HG03432 (cell line): ENCODE results near the gene CD28.
"Not testable (repeated sequence)": the region's sequence is repeated elsewhere in the genome, so short reads cannot be mapped to it uniquely, and the experiment has no call there.

Experiments used
- ATAC-seq: cut with Tn5 transposase; IDR thresholded peaks from one replicate; pipeline ENCODE4 v1.9.1; 2021; ENCODE audit warnings: mild to moderate bottlenecking, moderate library complexity; ENCODE audit not compliant: unreplicated experiment

Gene CD28

DNA sequence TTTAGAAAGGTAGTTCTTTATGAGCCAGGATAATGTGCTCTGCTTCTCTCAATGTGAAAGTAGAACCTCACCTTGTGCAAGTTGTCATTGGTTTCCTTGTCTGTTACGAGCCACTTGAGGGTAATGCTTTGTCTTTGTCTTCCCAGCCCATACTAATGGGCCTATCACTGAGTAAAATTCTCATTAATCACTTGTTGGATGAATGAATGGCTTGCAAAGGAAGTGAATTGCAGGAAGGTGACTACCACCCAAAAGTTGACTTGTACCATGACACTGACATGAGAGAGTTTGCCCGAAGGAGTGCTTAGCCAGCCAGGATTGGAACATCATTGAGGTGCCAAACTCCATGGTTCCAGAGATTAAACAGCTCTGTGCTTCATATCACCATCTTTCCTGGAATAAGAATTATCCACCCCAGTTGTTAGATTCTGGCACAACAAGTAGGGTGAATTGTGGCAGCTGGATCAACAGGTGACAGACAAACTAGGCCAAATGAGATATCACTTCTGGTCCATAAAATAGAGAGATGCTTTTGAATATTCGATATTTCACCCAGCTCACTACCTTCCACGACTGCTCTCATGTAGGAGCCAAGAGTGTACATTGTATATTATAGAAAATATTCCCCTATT is 20.5 kb upstream of the CD28 start:
- no peak for ATAC-seq

GRCh38 chr2:203687165-203687564 is 19.3 kb upstream of the CD28 start:
- ATAC-seq: no peak

GRCh38 chr2:203688798-203689197 is 17.6 kb upstream of the CD28 start:
- ATAC-seq: peak; percentile 75

- peak; percentile 73 for ATAC-seq
Observed at GRCh38 chr2:203689426-203690116, 16.9 kb upstream of the CD28 start.

- peak; percentile 31 for ATAC-seq
Observed at GRCh38 chr2:203690117-203690431, 16.4 kb upstream of the CD28 start.

DNA sequence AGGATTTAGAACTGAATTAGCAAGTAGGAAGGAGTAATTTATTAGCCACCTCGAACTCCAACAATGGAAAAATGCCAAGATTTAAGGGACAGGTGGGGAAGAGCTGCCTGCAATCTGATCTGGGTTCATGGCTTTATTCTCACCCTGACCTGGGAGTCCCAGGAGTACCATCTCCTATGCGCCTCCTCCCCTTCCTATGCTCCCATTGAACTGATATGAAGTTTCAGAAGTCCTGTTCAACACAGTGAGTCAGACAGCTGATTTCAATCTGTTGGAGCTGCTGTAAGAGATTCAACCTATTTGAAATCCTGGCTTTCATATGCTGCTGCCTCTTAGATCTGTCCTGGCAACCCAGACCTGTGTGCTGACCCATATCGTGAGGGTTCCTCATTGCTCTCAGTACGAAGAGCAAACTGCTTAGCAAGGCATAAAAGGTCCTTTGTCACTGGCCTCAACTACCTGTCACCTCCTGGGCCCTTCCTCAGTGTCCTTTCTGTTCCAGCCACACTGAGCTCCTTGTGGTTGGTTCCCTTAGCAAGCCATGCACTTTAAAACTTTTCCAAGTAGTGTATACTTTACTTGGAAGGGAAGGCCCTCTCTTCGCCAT is 15.9 kb upstream of the CD28 start:
- ATAC-seq: no peak

DNA sequence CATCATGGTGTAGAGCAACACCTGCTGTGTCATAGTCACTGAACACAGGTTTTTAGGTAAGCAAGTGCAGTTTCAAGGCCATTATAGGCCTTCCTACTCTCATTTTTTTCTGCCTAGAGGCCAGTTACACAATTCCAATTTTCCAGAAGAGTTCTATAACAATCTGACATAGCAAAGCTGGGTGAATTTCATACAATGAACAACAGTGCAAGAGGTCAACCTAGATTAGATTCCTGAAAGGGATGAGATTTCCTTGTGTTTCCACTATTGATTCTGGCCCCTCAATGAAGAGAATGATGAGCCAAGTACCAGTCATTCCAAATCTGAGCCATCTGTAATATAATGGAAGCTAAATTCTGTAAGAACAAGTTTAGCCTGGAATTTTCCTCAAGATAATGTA is 15.3 kb upstream of the CD28 start:
- ATAC-seq: no peak

- ATAC-seq: no peak
Observed at GRCh38 chr2:203692031-203692710, 14.3 kb upstream of the CD28 start.

GRCh38 chr2:203693242-203693879 is 13.1 kb upstream of the CD28 start:
- no peak for ATAC-seq

- ATAC-seq: no peak
Observed at GRCh38 chr2:203694191-203694590, 12.2 kb upstream of the CD28 start.

DNA sequence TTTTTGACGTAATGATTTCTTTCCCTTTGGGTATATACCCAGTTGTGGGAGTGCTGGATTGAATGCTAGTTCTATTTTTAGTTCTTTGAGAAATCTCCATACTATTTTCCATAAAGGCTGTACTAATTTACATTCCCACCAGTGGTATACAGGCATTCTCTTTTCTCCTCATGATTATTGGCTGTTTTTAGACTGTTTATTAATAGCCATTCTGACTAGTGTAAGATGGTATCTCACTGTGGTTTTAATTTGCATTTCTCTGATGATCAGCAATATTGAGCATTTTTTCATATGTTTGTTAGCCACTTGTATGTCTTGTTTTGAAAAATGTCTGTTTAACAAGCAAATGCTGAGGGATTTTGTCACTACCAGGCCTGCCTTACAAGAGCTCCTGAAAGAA is 9.2 kb upstream of the CD28 start:
- ATAC-seq: no peak

- ATAC-seq: not testable (repeated sequence)
Observed at GRCh38 chr2:203697763-203698162, 8.7 kb upstream of the CD28 start.

DNA sequence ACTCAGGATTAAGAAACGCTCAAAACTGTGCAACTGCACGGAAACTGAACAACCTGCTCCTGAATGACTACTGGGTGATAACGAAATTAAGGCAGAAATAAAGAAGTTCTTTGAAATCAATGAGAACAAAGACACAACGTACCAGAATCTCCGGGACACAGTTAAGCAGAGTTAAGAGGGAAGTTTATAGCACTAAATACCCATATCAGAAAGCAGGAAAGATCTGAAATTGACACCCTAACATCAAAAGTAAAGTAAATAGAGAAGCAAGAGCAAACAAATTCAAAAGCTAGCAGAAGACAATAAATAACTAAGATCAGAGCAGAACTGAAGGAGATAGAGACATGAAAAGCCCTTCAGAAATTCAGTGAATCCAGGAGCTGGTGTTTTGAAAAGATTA is 8.0 kb upstream of the CD28 start:
- ATAC-seq: not testable (repeated sequence)

- no peak for ATAC-seq
Observed at GRCh38 chr2:203704430-203704829, 2.0 kb upstream of the CD28 start.

DNA sequence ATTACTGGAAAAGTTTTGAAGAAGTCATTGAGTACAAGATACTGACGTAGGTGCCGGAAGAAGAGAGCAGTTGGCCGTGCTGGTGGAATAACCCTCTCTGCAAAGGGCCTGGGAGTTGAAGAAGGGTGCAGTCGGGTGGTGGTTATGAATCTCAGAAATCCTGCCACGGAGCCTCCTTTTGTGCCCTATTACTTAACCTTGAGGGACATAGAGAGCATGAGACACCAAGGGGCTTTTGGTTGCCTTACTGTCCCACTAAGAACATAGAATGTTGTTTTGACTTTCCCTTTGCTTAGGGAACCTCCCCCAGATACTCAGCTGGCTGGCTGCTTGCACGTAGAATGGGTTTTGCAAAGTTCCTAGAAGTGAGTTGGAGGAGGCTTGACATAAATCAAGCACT is 1.3 kb upstream of the CD28 start:
- no peak for ATAC-seq

GRCh38 chr2:203707530-203707929 is 1.1 kb downstream of the CD28 start:
- no peak for ATAC-seq

DNA sequence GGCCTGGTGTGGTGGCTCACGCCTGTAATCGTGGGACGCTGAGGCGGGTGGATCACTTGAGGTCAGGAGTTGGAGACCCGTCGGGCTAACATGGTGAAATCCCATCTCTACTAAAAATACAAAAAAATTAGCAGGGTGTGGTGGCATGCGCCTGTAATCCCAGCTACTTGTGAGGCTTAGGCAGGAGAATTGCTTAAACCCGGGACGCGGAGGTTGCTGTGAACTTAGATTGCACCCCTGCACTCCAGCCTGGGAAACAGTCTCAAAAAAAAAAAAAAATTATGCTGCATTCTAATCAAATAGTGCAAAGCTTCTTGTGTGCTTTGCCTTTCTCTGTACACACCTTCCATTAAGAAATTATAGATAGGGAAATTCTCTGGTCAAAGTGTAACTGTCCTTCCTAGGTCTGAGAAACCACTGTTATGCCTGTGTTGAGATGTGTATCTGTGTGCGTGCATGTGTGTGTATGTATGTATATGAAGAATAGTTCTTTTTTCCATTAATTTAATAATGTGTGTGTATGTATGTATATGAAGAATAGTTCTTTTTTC is 2.5 kb downstream of the CD28 start:
- ATAC-seq: no peak

DNA sequence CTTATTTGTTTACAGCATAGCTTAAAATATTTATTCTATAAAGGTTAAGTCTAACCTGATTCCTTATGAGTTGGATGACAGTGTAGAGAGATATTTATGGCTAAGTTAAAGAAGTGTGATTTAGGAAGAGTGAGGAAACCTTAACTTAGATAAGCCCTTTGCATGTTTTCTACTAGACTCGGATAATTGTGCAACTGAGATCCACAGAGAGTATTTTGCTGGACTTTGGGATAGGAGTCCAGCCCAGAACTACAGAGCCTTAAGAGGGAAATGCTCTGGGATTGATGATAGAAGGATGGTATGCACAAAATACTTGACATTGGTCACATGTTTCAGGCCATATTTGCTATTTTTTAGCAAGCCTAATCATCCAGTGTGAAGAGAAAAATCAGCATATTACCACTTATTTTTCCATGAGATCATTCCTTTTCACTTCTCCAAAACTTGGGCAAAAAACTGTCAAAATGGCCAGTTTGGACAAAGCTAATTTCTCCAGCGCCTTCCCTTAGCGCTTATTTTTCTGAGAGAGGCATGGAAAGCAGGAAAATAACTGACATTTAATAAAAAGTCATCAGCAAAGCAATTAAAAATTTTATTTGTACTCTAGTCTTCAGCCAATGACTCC is 3.1 kb downstream of the CD28 start:
- no peak for ATAC-seq

- no peak for ATAC-seq
Observed at GRCh38 chr2:203710226-203710625, 3.8 kb downstream of the CD28 start.

DNA sequence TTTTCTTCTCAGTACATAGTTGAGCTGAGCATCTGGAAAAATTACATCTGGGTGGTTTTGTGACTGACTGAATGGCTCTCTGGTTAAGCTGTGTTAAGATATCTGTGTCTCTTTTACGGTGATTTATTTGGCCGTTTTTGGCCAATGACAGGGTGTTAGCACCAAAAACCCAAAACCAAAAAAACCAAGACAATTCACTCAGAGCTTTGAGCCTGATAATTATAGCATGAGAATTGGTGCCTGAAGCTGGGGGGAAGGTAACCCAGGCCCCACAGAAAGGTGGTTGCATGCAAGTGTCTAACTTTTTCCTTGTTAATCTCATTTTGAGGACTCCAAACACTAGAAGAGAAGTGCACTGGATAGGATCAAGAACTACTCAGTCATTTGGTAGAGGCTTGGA is 4.5 kb downstream of the CD28 start:
- no peak for ATAC-seq

DNA sequence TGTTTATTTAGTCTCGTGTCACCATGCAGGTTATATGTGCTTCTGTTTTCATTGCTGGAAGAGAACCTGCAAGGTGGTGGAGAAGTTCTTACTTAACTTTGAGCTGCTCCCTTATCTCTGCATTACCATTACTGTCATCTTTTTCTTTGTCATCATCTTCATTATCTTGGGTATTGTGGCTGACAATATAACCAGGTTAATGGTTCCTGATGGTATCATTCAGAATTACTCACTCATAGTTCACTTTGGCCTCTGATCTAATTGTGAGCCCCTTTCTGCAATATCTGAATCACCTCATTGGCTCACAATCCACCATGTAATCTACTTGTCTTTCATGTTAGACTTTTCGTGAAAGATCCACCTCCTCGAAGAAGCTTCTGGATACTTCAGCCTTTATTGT is 5.0 kb downstream of the CD28 start:
- ATAC-seq: no peak
